GM12891 (cell line): Measurements from ENCODE around the gene FBXW9.
A peak's percentile ranks its signal among the peaks of the same experiment; 100 is the strongest.
"Not testable (repeated sequence)": the region's sequence is repeated elsewhere in the genome, so short reads cannot be mapped to it uniquely, and the experiment has no call there.

ENCODE experiments used
- DNase-seq: peaks from one replicate; pipeline ENCODE4 v3.0.0; 2011; ENCODE audit warnings: low spot score; ENCODE audit not compliant: insufficient read length
- FAIRE-seq: peaks from 2 replicates; lab custom pipeline; 2011; peaks lifted over from hg19 to GRCh38; lab: Jason Lieb, UNC
- PAX5 ChIP-seq: IDR thresholded peaks from 2 replicates; pipeline ENCODE4 v1.6.1; 2011; ENCODE audit warnings: low read length, moderate library complexity, mild to moderate bottlenecking; ENCODE audit not compliant: insufficient read depth, severe bottlenecking
- POLR2A ChIP-seq: IDR thresholded peaks from 2 replicates; pipeline ENCODE4 v1.6.1; 2011; ENCODE audit warnings: low read depth, low read length, control low read depth
- POLR2AphosphoS5 ChIP-seq: IDR thresholded peaks from 2 replicates; pipeline ENCODE4 v1.6.1; 2011; ENCODE audit warnings: low read depth, low read length, control low read depth
- POU2F2 ChIP-seq: IDR thresholded peaks from 2 replicates; pipeline ENCODE4 v1.6.1; 2011; ENCODE audit warnings: low read depth, mild to moderate bottlenecking, control low read depth, low read length, moderate library complexity
- SPI1 ChIP-seq: IDR thresholded peaks from 2 replicates; pipeline ENCODE4 v1.6.1; 2011; ENCODE audit warnings: low read depth, low read length, control low read depth
- TAF1 ChIP-seq: IDR thresholded peaks from 2 replicates; pipeline ENCODE4 v1.6.1; 2011; ENCODE audit warnings: low read depth, low read length, control low read depth

The FBXW9 gene

DNA sequence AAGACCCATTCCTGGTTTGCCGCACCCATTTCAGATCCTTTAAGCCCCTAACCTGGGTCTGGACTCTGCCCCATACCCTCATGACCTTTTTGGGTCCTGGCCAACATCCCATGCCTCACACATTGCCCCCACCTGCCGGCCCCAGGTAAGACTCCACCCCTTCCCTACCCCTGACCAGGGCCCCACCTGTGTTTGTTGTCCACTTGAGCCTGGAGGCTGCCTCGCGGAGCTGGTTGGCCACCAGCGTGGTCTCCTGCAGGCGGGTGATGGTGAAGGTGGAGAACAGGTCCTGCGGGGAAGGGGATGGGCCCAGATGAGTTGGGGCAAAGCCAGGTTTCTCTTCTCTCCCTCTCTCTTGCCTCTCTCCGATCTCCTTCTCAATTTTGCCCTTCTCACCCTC, 49.4 kb downstream of the FBXW9 start:
- DNase-seq (no peak), FAIRE-seq (no peak)
- TF ChIP-seq PAX5: no peak
- no peak for TF ChIP-seq POLR2AphosphoS5
- no peak for TF ChIP-seq TAF1
- TF ChIP-seq POU2F2: no peak
- TF ChIP-seq SPI1: no peak
- TF ChIP-seq POLR2A: no peak

DNA sequence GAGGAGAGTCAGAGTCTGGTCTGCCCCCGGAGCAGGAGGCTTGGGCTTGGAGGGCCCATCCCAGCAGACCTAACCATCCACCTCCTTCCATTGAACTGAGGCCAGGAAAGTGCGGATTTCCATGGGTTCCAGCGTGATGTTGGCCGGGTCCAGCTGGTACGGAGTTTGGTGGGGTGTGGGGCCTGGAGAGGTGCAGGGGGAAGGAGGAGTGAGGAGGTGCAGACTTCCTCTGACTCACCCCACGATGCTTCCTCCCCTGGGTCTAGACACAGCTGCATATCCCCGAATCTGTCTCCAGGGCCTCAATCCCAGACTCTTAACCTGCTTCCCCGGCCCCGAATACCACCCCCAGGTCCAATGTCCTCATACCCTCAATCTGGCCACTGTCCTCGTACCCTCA, 49.9 kb downstream of the FBXW9 start:
- DNase-seq (no peak), FAIRE-seq (no peak)
- TF ChIP-seq POLR2A: no peak
- no peak for TF ChIP-seq POU2F2
- no peak for TF ChIP-seq POLR2AphosphoS5
- TF ChIP-seq PAX5: no peak
- no peak for TF ChIP-seq TAF1
- no peak for TF ChIP-seq SPI1

DNA sequence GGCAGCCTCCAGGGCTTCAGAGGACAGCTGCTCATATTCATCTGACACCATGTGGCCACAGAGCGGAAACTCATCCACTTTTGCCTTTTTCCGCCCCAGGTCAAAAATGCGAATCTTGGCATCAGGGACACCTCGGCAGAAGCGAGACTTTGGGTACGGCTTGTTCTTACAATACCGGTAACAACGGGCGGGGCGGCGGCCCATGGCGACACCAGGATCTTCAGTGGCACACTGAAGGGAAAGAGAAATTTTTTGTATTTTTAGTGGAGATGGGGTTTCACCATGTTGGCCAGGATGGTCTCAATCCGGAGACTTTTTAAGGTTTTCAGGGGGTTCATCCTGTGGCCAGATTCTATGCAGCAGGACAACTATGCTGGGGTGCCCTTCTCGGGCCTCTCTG, 52.7 kb downstream of the FBXW9 start:
- not testable (repeated sequence) for FAIRE-seq, DNase-seq

DNA sequence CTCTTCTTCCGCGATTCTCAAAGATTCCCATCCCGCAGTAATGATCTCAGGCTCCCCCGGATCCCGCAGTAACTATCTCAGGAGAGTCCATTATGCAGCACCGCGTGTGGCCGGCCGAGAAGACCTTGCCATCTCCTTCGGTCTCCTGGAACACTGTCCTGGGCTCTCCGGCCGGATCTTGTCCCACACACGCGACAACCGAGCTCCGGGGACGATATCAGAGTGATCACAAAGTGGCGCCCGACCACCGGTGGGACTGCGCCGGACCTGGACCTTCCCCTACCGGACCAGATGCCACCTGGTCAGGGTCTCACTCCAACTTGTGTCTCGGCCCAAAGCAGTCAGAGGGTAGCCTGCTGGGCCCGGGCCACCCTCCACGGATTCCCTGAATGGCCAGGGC, 53.9 kb downstream of the FBXW9 start:
- DNase-seq (no peak), FAIRE-seq (no peak)
- TF ChIP-seq POLR2AphosphoS5 (no peak), POLR2A (no peak), TAF1 (no peak), POU2F2 (no peak), PAX5 (no peak), SPI1 (no peak)

DNA sequence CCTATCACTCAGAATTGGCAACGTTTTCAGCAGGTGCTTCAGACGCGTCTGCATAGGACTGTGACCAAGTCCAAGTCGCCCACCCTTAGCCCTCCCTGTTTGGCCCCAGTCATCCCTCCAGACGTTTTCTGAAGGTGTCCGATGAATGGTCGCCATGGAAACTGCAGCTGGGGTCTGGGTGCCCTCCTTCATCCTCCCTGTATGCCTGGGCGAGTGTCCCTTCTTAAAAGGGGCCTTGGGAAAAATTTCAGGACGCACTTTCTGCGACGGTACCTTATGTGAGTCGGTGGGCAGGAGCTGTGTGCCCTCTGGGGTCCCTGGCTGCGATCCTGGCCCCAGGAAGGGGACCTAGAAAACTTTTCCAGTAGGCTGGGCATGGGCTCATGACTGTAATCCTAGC, 55.0 kb downstream of the FBXW9 start:
- no peak for DNase-seq
- TF ChIP-seq PAX5 (no peak), POLR2AphosphoS5 (no peak), POU2F2 (no peak), TAF1 (no peak), POLR2A (no peak), SPI1 (no peak)
- no peak for FAIRE-seq

DNA sequence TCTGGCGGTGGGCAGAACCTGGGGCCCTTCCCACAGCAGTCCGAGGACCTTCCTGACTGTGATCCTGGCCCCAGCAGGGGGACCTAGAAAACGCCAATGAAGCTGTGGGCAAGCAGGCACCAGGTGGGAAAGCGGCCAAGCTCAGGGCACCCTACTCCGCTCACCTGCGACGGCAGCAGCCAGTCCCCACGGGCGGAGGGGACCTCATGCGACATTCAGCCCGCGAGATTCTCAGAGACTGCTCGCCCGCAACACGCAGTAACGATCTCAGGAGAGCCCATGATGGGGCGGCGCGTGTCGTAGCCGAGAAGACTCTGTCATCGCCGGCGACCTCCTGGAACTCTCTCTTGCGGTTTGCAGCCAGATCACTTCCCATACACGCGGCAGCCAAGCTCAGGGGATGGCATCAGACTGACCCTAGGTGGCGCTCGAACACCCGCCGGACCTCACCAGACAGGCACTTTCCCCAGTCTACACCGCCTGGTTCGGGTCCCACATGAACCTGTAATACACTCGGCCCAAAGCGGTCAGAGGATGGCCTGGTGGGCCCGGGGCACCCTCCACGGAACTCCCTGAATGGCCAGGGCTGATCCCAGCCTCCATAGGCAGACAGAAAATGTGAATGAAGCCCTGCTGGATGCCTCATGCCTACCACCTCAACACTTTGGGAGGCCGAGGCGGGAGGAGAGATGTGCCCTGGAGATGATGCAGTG, 56.4 kb downstream of the FBXW9 start:
- DNase-seq (peak; percentile 88), FAIRE-seq (peak; percentile 93)
- TF ChIP-seq POLR2AphosphoS5 (no peak), SPI1 (peak; percentile 64), POLR2A (no peak), POU2F2 (0 out of 2 replicates have a peak, but pooled peaks have one; percentile 6)
